Stomach smooth muscle (tissue), 2 donors: ENCODE measurements around the gene DNASE1L2.
"Not testable (repeated sequence)": the region's sequence is repeated elsewhere in the genome, so short reads cannot be mapped to it uniquely, and the experiment has no call there.

Source experiments
- H3K27ac ChIP-seq: one replicate; pipeline ENCODE4 v1.7.0; 2013; ENCODE audit warnings: mild to moderate bottlenecking, low read length, inconsistent platforms
- H3K27me3 ChIP-seq, 2 donors: one replicate each; pipeline ENCODE4 v1.7.0; 2013; ENCODE audit warnings: low read length in 2 of 2; ENCODE audit not compliant: insufficient read depth in 2 of 2, control insufficient read depth in 1 of 2
- H3K36me3 ChIP-seq, 2 donors: one replicate each; pipeline ENCODE4 v1.7.0; 2013; ENCODE audit warnings: low read length in 2 of 2; ENCODE audit not compliant: control insufficient read depth in 2 of 2, insufficient read depth in 2 of 2
- H3K4me1 ChIP-seq: one replicate; pipeline ENCODE4 v1.7.0; 2013; ENCODE audit warnings: low read length; ENCODE audit not compliant: control insufficient read depth, insufficient read depth
- H3K4me3 ChIP-seq, 2 donors: one replicate each; pipeline ENCODE4 v1.7.0; 2013; ENCODE audit warnings: low read length in 2 of 2
- H3K9ac ChIP-seq, 2 donors: one replicate each; pipeline ENCODE4 v1.7.0; 2013; ENCODE audit warnings: low read length in 2 of 2, mild to moderate bottlenecking in 1 of 2
- H3K9me3 ChIP-seq, 2 donors: one replicate each; pipeline ENCODE4 v1.7.0; 2013; ENCODE audit warnings: low read length in 2 of 2; ENCODE audit not compliant: control insufficient read depth in 2 of 2
- donor health status: healthy.
- donor health status: Pancreatic carcinoma.

Gene DNASE1L2

DNA sequence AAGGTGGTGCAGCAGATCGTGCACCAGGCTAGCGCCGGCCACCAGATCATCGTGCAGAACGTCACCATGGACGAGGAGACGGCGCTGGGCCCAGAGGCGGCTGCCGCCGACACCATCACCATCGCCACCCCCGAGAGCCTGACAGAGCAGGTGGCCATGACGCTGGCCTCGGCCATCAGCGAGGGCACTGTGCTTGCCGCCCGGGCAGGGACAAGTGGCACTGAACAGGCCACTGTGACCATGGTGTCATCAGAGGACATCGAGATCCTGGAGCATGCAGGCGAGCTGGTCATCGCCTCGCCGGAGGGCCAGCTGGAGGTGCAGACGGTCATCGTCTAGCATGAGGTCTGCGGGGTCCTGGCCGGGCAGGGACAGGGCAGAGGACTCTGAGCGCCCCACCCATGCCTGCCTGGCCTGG is 1.0 kb upstream of the DNASE1L2 start:
- Histone ChIP-seq H3K27me3 (peaks cover 22 to 31% of the 10 kb centered on the region in 2 donors), H3K4me1 (peaks cover 21% of the 10 kb centered on the region), H3K27ac (no peak overlapping the region), H3K9me3 (no peaks in the 10 kb centered on the region), H3K4me3 (no peak overlapping the region), H3K9ac (no peak overlapping the region), H3K36me3 (peaks cover 38 to 39% of the 10 kb centered on the region in 2 donors)

DNA sequence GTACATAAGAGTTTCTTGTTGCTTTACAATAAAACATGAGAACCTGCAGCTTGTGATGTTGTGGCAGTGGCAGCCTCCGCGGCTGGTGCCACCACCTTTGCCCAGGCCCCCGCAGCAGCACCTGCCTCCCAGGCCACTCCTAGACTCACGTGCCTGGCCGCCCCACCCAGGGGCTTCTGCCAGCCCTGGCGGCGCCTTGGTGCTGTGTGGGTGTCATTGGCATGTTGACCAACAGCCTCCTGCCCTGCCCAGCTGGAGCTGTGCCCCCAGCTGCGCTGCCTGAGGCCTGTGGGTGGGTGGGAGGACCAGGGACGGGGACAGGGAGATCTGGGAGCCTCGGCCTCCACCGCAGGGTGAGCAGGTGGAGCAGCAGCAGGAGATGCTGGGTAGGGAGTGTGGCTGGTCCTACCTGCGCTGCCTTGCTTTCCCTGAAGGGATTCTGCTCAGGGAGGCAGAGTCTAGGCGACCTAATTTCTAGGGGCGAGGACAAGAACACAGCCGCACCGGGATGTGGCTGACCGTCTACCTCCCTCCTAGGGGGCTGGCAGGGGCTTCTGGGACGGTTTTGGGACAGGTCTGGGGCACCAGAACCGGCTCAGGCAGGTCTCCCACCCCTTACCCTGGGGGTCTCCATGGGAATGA is 428 bp upstream of the DNASE1L2 start:
- Histone ChIP-seq H3K4me3 (no peak overlapping the region), H3K4me1 (peaks cover 21% of the 10 kb centered on the region), H3K27me3 (peaks cover 22 to 31% of the 10 kb centered on the region in 2 donors), H3K27ac (no peak overlapping the region), H3K9me3 (no peaks in the 10 kb centered on the region), H3K9ac (no peak overlapping the region), H3K36me3 (peaks cover 38 to 39% of the 10 kb centered on the region in 2 donors)

DNA sequence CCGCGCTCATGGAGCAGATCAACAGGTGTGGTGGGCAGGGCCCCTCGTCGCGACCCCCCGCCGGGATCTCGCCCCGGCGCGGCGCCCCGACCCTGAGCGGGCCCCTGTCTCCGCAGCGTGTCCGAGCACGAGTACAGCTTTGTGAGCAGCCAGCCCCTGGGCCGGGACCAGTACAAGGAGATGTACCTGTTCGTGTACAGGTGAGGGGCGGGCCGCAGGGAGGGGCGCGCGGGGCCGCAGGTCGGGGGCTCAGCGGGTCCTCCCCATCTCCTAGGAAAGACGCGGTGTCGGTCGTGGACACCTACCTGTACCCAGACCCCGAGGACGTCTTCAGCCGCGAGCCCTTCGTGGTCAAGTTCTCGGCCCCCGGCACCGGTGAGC is 848 bp downstream of the DNASE1L2 start:
- H3K4me3 ChIP-seq, result peak overlapping the region in 1 of 2 donors; percentile 35
- H3K27me3 ChIP-seq, result peaks cover 20 to 31% of the 10 kb centered on the region in 2 donors
- no peak overlapping the region for H3K9ac ChIP-seq
- peaks cover 27 to 30% of the 10 kb centered on the region in 2 donors for H3K36me3 ChIP-seq
- H3K27ac ChIP-seq, result no peak overlapping the region
- no peaks in the 10 kb centered on the region for H3K9me3 ChIP-seq
- peaks cover 21% of the 10 kb centered on the region for H3K4me1 ChIP-seq

DNA sequence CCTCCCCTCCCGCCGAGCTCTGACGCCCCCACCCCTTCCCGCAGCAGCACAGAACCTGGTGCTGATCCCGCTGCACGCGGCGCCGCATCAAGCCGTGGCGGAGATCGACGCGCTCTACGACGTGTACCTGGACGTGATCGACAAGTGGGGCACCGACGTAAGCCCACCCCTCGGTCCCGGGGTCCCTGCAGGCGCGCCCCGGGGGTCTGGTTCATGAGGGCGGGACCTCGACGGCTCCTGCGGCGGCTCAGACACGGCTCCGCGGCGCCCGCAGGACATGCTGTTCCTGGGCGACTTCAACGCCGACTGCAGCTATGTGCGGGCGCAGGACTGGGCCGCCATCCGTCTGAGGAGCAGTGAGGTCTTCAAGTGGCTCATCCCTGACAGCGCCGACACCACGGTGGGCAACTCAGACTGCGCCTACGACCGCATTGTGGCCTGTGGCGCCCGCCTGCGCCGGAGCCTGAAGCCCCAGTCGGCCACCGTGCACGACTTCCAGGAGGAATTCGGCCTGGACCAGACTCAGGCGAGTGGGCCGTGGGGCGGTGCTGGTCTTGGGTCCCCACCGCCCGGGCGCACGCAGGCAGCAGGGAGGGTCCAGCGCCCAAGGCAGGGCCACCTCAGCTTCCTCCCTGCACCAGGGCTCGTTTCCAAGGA is 1.4 kb downstream of the DNASE1L2 start:
- no peak overlapping the region for H3K4me3 ChIP-seq
- H3K27ac ChIP-seq, result no peak overlapping the region
- peaks cover 28 to 32% of the 10 kb centered on the region in 2 donors for H3K36me3 ChIP-seq
- H3K27me3 ChIP-seq, result peaks cover 20 to 31% of the 10 kb centered on the region in 2 donors
- H3K9me3 ChIP-seq, result no peaks in the 10 kb centered on the region
- peaks cover 21% of the 10 kb centered on the region for H3K4me1 ChIP-seq
- no peak overlapping the region for H3K9ac ChIP-seq

DNA sequence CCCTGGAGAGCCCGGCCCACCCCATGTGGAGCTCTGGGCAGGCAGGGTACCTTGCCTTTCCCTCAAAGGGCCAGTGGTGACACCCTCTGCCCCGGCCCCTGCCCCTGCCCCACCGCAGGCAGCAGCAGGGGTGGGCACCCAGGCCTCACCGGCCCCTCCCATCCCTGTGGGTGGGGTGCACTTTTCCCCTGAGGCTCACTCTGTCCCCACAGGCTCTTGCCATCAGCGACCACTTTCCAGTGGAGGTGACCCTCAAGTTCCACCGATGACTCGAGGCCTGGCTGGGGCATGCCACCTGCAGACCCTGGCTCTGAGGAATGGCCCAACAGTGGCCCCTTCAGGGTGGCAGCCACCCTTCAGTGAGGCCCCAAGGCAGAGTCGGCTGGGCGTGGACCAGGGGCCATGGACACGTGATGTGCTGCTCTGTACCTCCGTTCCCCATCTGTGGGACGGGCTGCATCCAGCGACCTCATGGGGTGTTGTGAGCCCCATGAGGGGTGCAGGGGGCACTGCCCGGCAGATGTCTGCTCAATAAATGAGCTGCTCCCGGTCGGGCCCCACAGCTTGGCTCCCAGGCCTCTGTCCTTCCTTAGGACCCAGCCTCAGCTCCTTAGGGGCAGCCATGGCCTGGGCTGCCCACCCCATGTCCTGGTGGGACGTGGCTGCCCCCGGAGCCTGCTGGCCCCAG is 2.0 kb downstream of the DNASE1L2 start:
- H3K36me3 ChIP-seq, result peaks cover 23 to 29% of the 10 kb centered on the region in 2 donors
- H3K9ac ChIP-seq, result no peak overlapping the region
- H3K4me3 ChIP-seq, result no peak overlapping the region
- H3K27ac ChIP-seq, result no peak overlapping the region
- H3K4me1 ChIP-seq, result peaks cover 21% of the 10 kb centered on the region
- peaks cover 16 to 31% of the 10 kb centered on the region in 2 donors for H3K27me3 ChIP-seq
- no peaks in the 10 kb centered on the region for H3K9me3 ChIP-seq

DNA sequence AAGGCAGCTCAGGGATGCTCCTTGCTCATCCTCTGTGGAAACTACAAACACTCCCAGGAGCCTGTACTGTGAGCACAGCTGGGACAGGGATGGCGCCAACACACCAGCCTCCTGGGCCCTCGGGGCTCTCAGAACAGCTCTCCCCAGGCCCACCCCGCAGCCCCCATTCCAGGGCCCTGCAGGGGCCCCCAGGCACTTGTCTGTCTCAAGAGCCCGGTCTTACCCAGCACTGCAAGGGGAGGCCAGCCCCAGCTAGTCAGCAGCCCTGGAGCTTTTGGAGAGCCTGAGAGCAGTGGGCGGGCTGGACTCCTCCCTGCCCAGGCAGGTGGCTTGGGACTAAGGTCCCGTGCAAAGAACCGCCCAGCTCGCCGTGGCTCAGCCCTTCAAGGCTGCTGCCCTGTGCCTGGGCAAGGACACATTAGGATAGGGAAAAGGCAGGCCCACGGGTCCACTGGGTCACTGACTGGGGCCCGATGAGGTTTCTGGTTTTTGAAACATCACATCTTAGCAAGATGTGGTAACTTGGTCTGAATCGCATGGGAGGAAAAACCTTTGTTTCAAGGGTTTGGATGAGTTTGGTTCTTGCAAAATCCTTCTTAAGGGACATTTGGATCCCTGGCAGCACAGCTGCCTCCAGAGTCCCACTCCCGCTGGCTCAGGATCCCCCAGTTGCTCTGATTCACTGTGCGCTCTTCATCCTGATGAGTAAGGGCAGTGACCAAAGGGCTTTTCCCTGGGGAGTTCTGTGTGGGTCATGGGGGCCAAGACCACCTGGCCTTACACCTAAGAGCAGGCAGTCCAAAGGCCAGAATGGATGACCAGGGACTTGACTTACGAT is 2.8 kb downstream of the DNASE1L2 start:
- Histone ChIP-seq H3K9me3 (no peaks in the 10 kb centered on the region), H3K27ac (no peak overlapping the region), H3K9ac (no peak overlapping the region), H3K36me3 (peaks cover 22 to 29% of the 10 kb centered on the region in 2 donors), H3K27me3 (peaks cover 14 to 31% of the 10 kb centered on the region in 2 donors), H3K4me3 (no peak overlapping the region), H3K4me1 (peaks cover 21% of the 10 kb centered on the region)

DNA sequence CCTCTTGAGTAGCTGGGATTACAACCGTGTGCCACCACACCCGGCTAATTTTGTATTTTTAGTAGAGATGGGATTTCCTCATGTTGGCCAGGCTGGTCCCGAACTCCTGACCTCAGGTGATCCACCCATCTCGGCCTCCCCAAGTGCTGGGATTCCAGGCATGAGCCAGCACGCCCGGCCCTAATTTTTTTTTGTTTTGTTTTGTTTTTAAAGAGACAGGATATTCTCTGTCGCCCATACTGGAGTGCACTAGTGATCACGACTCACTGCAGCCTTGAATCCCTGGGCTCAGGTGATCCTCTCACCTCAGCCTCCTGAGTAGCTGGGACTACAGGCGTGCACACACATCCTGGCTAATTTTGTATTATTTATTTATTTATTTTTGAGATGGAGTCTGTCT is 4.1 kb downstream of the DNASE1L2 start:
- H3K36me3 ChIP-seq, result peaks cover 15 to 26% of the 10 kb centered on the region in 2 donors
- not testable (repeated sequence) for H3K9me3 ChIP-seq, H3K4me3 ChIP-seq, H3K27ac ChIP-seq, H3K9ac ChIP-seq
- peaks cover 21% of the 10 kb centered on the region for H3K4me1 ChIP-seq
- peaks cover 12 to 25% of the 10 kb centered on the region in 2 donors for H3K27me3 ChIP-seq

DNA sequence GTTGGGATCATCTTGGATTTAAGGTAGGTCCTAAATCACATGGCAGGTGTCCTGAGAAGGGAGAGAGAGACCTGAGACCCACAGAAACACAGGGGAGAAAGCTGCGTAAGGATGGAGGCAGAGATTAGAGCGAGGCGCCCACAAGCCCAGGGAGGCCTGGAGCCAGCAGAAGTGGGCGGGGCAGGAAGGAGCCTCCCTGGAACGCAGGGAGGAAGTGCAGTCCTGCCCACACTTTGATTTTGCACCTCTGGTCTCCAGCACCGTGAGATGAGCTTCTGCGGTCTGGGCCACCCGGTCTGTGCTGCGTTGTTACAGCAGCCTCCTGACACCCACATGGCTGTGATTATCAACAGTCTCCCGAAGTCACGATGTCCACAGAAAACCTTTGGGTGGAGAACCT is 6.4 kb downstream of the DNASE1L2 start:
- no peak overlapping the region for H3K9ac ChIP-seq
- H3K9me3 ChIP-seq, result no peaks in the 10 kb centered on the region
- H3K27ac ChIP-seq, result no peak overlapping the region
- H3K4me1 ChIP-seq, result peaks cover 6% of the 10 kb centered on the region
- H3K4me3 ChIP-seq, result no peak overlapping the region
- H3K27me3 ChIP-seq, result peaks cover 3% of the 10 kb centered on the region in 2 donors
- H3K36me3 ChIP-seq, result peaks cover 23 to 30% of the 10 kb centered on the region in 2 donors

DNA sequence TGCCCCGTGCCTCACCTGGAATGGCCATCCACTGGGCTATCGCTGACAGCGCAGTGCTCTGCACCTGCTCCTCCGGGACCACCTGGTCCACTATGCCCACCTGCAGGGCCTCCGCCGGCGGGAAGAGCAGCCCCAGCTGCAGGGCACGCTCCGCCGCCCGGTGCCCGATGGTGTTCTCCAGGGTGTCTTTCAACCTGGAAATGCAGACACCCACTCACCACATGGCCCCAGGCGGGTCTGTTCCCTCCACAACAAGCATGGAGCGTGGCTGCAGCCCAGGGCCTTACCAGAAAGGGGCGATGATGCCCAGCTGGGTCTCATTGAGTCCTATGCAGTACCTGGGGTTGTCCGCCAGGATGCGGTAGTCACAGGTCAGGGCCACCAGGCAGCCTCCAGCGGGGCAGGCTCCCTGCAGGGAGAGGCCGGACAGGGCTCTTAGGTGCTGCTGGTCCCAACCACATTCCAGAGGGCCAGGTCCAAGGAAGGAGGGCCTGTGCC is 6.8 kb downstream of the DNASE1L2 start:
- H3K9ac ChIP-seq, result no peak overlapping the region
- H3K9me3 ChIP-seq, result no peaks in the 10 kb centered on the region
- peaks cover 23 to 30% of the 10 kb centered on the region in 2 donors for H3K36me3 ChIP-seq
- H3K27me3 ChIP-seq, result no peaks in the 10 kb centered on the region
- no peak overlapping the region for H3K4me3 ChIP-seq
- no peak overlapping the region for H3K27ac ChIP-seq
- peaks cover 1% of the 10 kb centered on the region for H3K4me1 ChIP-seq

DNA sequence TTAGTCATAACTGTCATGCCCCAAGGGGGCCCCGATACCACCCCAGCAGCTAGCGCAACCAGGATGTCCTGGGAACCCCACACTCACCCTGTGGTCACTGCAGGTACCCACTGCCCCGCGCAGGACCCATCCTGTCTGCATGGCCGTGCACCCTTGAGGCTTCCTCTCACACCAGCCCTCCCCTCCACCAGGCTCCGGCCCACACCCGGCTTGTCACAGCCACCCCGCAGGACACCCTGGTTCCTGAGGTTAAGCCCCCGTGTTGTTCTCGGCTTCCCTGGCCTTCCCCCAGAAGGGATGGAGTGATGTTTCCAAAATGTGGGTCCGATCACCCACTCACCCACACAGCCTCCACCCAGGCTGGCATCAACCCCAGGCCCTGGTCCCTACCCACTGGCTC is 7.5 kb downstream of the DNASE1L2 start:
- H3K4me1 ChIP-seq, result no peaks in the 10 kb centered on the region
- peaks cover 23 to 30% of the 10 kb centered on the region in 2 donors for H3K36me3 ChIP-seq
- H3K27ac ChIP-seq, result no peak overlapping the region
- no peak overlapping the region for H3K4me3 ChIP-seq
- H3K9ac ChIP-seq, result no peak overlapping the region
- no peaks in the 10 kb centered on the region for H3K9me3 ChIP-seq
- no peaks in the 10 kb centered on the region for H3K27me3 ChIP-seq
